ENCODE data around the gene DCLK1. TPM values are rescaled to one million over a fixed set of nuclear protein-coding genes. Genes with fewer than 3 reads are reported as not detected.

DCLK1 gene
- total RNA-seq, 1 experiment from 2014 or later, result 36.2 TPM

- no peak overlapping the region for H3K4ac ChIP-seq (ENCODE audit: low read depth, low read length)
- H4K20me1 ChIP-seq (ENCODE audit: control insufficient read depth, insufficient read depth, insufficient read length), result no peaks in the 10 kb centered on the region
- no peak overlapping the region for H4K91ac ChIP-seq (ENCODE audit: insufficient read length, low read depth, low read length)
- no peak for TF ChIP-seq CTCF (conservative IDR thresholded peaks at IDR 0.05)
- no peak overlapping the region for H2BK15ac ChIP-seq (ENCODE audit: low read depth, low read length)
- no peaks in the 10 kb centered on the region for H3K9me3 Mint-ChIP-seq
- H3K79me1 ChIP-seq (ENCODE audit: insufficient read depth, low read depth, low read length, poor library complexity, severe bottlenecking), result no peaks in the 10 kb centered on the region
- no peak overlapping the region for H3K23ac ChIP-seq (ENCODE audit: insufficient read length, low read depth, low read length)
- no peak overlapping the region for H2AFZ ChIP-seq (ENCODE audit: low read length)
- no peak overlapping the region for H3K9ac ChIP-seq (ENCODE audit: extremely low read depth, insufficient read length, low read length)
- H4K8ac ChIP-seq (replicated peaks; ENCODE audit: insufficient read length, low read depth, low read length), result no peak overlapping the region
- H3K4me1 ChIP-seq (ENCODE audit: insufficient read depth, low read length), result no peaks in the 10 kb centered on the region
- peak overlapping the region; percentile 53 for H3K4me2 ChIP-seq (ENCODE audit: insufficient read depth, insufficient read length, low read length)
- H3K56ac ChIP-seq (ENCODE audit: insufficient read length, low read depth, low read length), result no peak overlapping the region
- no peak overlapping the region for H3T11ph ChIP-seq (ENCODE audit: low read length)
- peaks cover 16% of the 10 kb centered on the region; the same call in 1 of the 2 replicates for H3K27me3 ChIP-seq (ENCODE audit: insufficient read depth, low read length)
- H3K27ac ChIP-seq (ENCODE audit: insufficient read length, low read depth, low read length), result no peak overlapping the region
- H3K79me2 ChIP-seq (ENCODE audit: insufficient read depth, low read length), result no peaks in the 10 kb centered on the region
- peaks cover 7 to 11% of the 10 kb centered on the region in 2 experiments for H3K4me1 Mint-ChIP-seq
- H3K18ac ChIP-seq (ENCODE audit: insufficient read length, low read depth, low read length), result no peak overlapping the region
- H2BK5ac ChIP-seq (ENCODE audit: insufficient read length, low read length), result no peak overlapping the region
- no peaks in the 10 kb centered on the region for H3K36me3 Mint-ChIP-seq (ENCODE audit: insufficient read depth in 1 of 3, low read depth in 3 of 3)
- H2BK20ac ChIP-seq (ENCODE audit: low read depth, low read length, poor library complexity, severe bottlenecking), result no peak overlapping the region
- no peak overlapping the region for H2BK12ac ChIP-seq (ENCODE audit: insufficient read length, low read depth, low read length)
- no peak overlapping the region for H3K27ac Mint-ChIP-seq
- H3K14ac ChIP-seq (ENCODE audit: insufficient read depth, low read length), result no peak overlapping the region
- H2AK5ac ChIP-seq (ENCODE audit: insufficient read length, low read length), result no peak overlapping the region
- peak overlapping the region; percentile 74 to 82 for H3K4me3 Mint-ChIP-seq
- no CpG with 5 or more reads among the region's 5 CpGs for WGBS (ENCODE audit: extremely low coverage, insufficient read length, low lambda C conversion rate)
- H4K5ac ChIP-seq (ENCODE audit: insufficient read length, low read depth, low read length), result no peak overlapping the region
- H2BK120ac ChIP-seq (ENCODE audit: low read depth, low read length, poor library complexity, severe bottlenecking), result no peak overlapping the region
- peaks cover 8% of the 10 kb centered on the region for H3K23me2 ChIP-seq (ENCODE audit: insufficient read length, low read depth, low read length, poor library complexity, severe bottlenecking)
- H3K9me3 ChIP-seq (ENCODE audit: control insufficient read depth, low read depth, low read length), result no peaks in the 10 kb centered on the region
- DNase-seq, result no peak
- peaks cover 58% of the 10 kb centered on the region for H3K27me3 Mint-ChIP-seq (ENCODE audit: low read depth)
Observed at GRCh38 chr13:36131931-36132297, 732 bp upstream of the DCLK1 start.
